ENCODE measurements around the gene SV2B. TPM values are rescaled to one million over a fixed set of nuclear protein-coding genes. Genes with fewer than 3 reads are reported as not detected.

The SV2B gene
- total and polyA plus RNA-seq, 2 donors (not counting 3 experiments of a cell fraction or from before 2014, with no cell fraction given), result not detected

GRCh38 chr15:91055548-91056331 is 44.3 kb upstream of the SV2B start:
- peak; percentile 47 for DNase-seq (ENCODE audit: low read depth, low spot score)

DNA sequence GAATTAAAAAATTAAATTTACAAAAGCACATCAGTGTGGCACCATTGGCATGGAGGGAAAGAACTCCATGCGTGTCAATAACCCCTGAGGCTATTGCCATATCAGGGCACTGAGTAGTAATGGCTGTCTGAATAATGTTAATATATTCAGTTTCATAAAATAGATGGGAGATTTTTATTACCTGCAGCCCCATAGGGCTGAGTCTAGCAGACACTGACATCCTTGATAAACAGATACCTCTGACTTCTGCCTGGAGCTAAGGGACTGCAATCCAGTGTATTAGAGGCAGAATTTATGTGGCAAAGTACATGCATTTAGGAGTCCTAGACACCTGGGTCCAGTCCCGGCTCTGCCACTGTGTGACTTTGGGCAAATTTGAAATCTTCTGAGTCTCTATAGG is 38.8 kb upstream of the SV2B start:
- peaks cover 5 to 8% of the 10 kb centered on the region in 2 experiments for H3K27me3 ChIP-seq (ENCODE audit: control insufficient read depth in 2 of 2, insufficient read depth in 2 of 2, low read length in 2 of 2)
- ChIA-PET POLR2A (no interaction called here), CTCF (no interaction called here)
- H3K36me3 ChIP-seq (ENCODE audit: control insufficient read depth in 2 of 2, extremely low read depth in 1 of 2, insufficient read depth in 2 of 2, low read length in 2 of 2), result no peaks in the 10 kb centered on the region
- H4K20me1 ChIP-seq (replicated peaks; ENCODE audit: control insufficient read depth, extremely low read depth, insufficient read depth, low read length), result no peaks in the 10 kb centered on the region
- no peaks in the 10 kb centered on the region for H3K9me1 ChIP-seq (replicated peaks; ENCODE audit: control insufficient read depth, extremely low read depth, insufficient read depth, low read length)
- BruUV-seq (replicated peaks), result no TSS peak
- no peak overlapping the region for H3K9ac ChIP-seq (replicated peaks; ENCODE audit: extremely low read depth, insufficient read depth, low read length)
- DNase-seq (ENCODE audit: low read depth, low spot score) (no peak), FAIRE-seq (no peak)
- TF ChIP-seq POLR2AphosphoS5 (IDR thresholded peaks at IDR 0.05; ENCODE audit: insufficient read depth, low read depth, low read length) (no peak), EZH2 (IDR thresholded peaks at IDR 0.05; ENCODE audit: borderline replicate concordance, low read depth, low read length, severe bottlenecking) (no peak), FOS (IDR thresholded peaks at IDR 0.05; ENCODE audit: borderline replicate concordance, insufficient read depth, low read length) (no peak), GATA2 (IDR thresholded peaks at IDR 0.05; ENCODE audit: insufficient read depth, insufficient read length, low read depth, low read length) (no peak), JUN (IDR thresholded peaks at IDR 0.05; ENCODE audit: borderline replicate concordance, insufficient read depth, insufficient read length, low read depth) (no peak), MYC (IDR thresholded peaks at IDR 0.05; ENCODE audit: low read depth, low read length) (no peak), POLR2A (IDR thresholded peaks at IDR 0.05; ENCODE audit: low read depth, low read length) (no peak)
- TF ChIP-seq, protein P1, sequence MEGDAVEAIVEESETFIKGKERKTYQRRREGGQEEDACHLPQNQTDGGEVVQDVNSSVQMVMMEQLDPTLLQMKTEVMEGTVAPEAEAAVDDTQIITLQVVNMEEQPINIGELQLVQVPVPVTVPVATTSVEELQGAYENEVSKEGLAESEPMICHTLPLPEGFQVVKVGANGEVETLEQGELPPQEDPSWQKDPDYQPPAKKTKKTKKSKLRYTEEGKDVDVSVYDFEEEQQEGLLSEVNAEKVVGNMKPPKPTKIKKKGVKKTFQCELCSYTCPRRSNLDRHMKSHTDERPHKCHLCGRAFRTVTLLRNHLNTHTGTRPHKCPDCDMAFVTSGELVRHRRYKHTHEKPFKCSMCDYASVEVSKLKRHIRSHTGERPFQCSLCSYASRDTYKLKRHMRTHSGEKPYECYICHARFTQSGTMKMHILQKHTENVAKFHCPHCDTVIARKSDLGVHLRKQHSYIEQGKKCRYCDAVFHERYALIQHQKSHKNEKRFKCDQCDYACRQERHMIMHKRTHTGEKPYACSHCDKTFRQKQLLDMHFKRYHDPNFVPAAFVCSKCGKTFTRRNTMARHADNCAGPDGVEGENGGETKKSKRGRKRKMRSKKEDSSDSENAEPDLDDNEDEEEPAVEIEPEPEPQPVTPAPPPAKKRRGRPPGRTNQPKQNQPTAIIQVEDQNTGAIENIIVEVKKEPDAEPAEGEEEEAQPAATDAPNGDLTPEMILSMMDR (IDR thresholded peaks at IDR 0.05; ENCODE audit: extremely low read depth in 1 of 2, insufficient read depth in 1 of 2, low read depth in 1 of 2, low read length in 2 of 2), result no peak
- TF ChIP-seq, protein P2, sequence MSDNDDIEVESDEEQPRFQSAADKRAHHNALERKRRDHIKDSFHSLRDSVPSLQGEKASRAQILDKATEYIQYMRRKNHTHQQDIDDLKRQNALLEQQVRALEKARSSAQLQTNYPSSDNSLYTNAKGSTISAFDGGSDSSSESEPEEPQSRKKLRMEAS (IDR thresholded peaks at IDR 0.05; ENCODE audit: insufficient read depth, insufficient read length), result no peak
- no peaks in the 10 kb centered on the region for H3K4me1 ChIP-seq (ENCODE audit: control insufficient read depth, extremely low read depth, insufficient read depth, low read length)
- no peaks in the 10 kb centered on the region for H3K79me2 ChIP-seq (ENCODE audit: control insufficient read depth, insufficient read depth, low read length)
- no peaks in the 10 kb centered on the region for H3K9me3 ChIP-seq (replicated peaks; ENCODE audit: control insufficient read depth, insufficient read depth, low read length)
- intact Hi-C loops (cut with micrococcal nuclease), result no loop called here
- no peak overlapping the region for H3K4me3 ChIP-seq (replicated peaks in 1 of 3; ENCODE audit: insufficient read depth in 1 of 3, low read depth in 1 of 3, low read length in 3 of 3)
- dilution Hi-C loops (cut with MboI; ENCODE audit: extremely low pct_ligation_motif_present, low sequenced_read_pairs), result no loop called here
- no peak overlapping the region for H3K4me2 ChIP-seq (ENCODE audit: insufficient read depth, low read length)
- H2AFZ ChIP-seq (ENCODE audit: low read depth, low read length), result no peak overlapping the region
- no peak overlapping the region for H3K27ac ChIP-seq (ENCODE audit: insufficient read depth, low read depth, low read length)

More at GRCh38 chr15:91055548-91056331, 44.3 kb upstream of the SV2B start:
- BruUV-seq (replicated peaks), result no TSS peak
- no peak overlapping the region for H3K4me3 ChIP-seq (replicated peaks in 1 of 3; ENCODE audit: insufficient read depth in 1 of 3, low read depth in 1 of 3, low read length in 3 of 3)
- H3K79me2 ChIP-seq (ENCODE audit: control insufficient read depth, insufficient read depth, low read length), result no peaks in the 10 kb centered on the region
- no peaks in the 10 kb centered on the region for H3K9me3 ChIP-seq (replicated peaks; ENCODE audit: control insufficient read depth, insufficient read depth, low read length)
- peaks cover 17 to 31% of the 10 kb centered on the region in 2 experiments for H3K27me3 ChIP-seq (ENCODE audit: control insufficient read depth in 2 of 2, insufficient read depth in 2 of 2, low read length in 2 of 2)
- peak; percentile 88 for FAIRE-seq
- ChIA-PET CTCF (interaction anchor here (0.6 to 6.4 kb wide), 19 partner anchors 9 to 406 kb away, joined by 3 to 210 read pairs (median 6); no protein-coding TSS in a partner anchor), POLR2A (no interaction called here)
- dilution Hi-C loops (cut with MboI; ENCODE audit: extremely low pct_ligation_motif_present, low sequenced_read_pairs) (no loop called here), intact Hi-C loops (cut with micrococcal nuclease) (loop anchor here (1.0 kb wide), 3 partner anchors 169 to 1027 kb away; no protein-coding TSS in a partner anchor)
- no peak overlapping the region for H3K4me2 ChIP-seq (ENCODE audit: insufficient read depth, low read length)
- no peaks in the 10 kb centered on the region for H3K9me1 ChIP-seq (replicated peaks; ENCODE audit: control insufficient read depth, extremely low read depth, insufficient read depth, low read length)
- H3K9ac ChIP-seq (replicated peaks; ENCODE audit: extremely low read depth, insufficient read depth, low read length), result no peak overlapping the region
- H3K4me1 ChIP-seq (ENCODE audit: control insufficient read depth, extremely low read depth, insufficient read depth, low read length), result no peaks in the 10 kb centered on the region
- H3K36me3 ChIP-seq (ENCODE audit: control insufficient read depth in 2 of 2, extremely low read depth in 1 of 2, insufficient read depth in 2 of 2, low read length in 2 of 2), result no peaks in the 10 kb centered on the region
- no peak overlapping the region for H3K27ac ChIP-seq (ENCODE audit: insufficient read depth, low read depth, low read length)
- TF ChIP-seq POLR2AphosphoS5 (IDR thresholded peaks at IDR 0.05; ENCODE audit: insufficient read depth, low read depth, low read length), result no peak
- TF ChIP-seq, protein P1 (IDR thresholded peaks at IDR 0.05; ENCODE audit: extremely low read depth in 1 of 2, insufficient read depth in 1 of 2, low read depth in 1 of 2, low read length in 2 of 2), result peak; percentile 59 to 73
- no peak overlapping the region for H2AFZ ChIP-seq (ENCODE audit: low read depth, low read length)
- H4K20me1 ChIP-seq (replicated peaks; ENCODE audit: control insufficient read depth, extremely low read depth, insufficient read depth, low read length), result no peaks in the 10 kb centered on the region
